ENCODE data around the gene SMG7.

The SMG7 gene

GRCh38 chr1:183592733-183593132 is 120.4 kb downstream of the SMG7 start:
- DNase-seq = no peak

GRCh38 chr1:183593356-183593755 is 121.1 kb downstream of the SMG7 start:
- no peak for DNase-seq

- no peak for DNase-seq
Measured at GRCh38 chr1:183595537-183595936, 123.2 kb downstream of the SMG7 start.

GRCh38 chr1:183596500-183596899 is 124.2 kb downstream of the SMG7 start:
- no peak for DNase-seq

- no peak for DNase-seq
Measured at GRCh38 chr1:183597656-183598347, 125.5 kb downstream of the SMG7 start.

- DNase-seq = no peak
Measured at GRCh38 chr1:183598386-183598785, 126.1 kb downstream of the SMG7 start.

- no peak for DNase-seq
Measured at GRCh38 chr1:183600136-183600535, 127.8 kb downstream of the SMG7 start.

- DNase-seq = no peak
Measured at GRCh38 chr1:183600634-183601033, 128.3 kb downstream of the SMG7 start.

GRCh38 chr1:183602510-183602909 is 130.2 kb downstream of the SMG7 start:
- DNase-seq = no peak
